ENCODE results near the gene INSYN2B.

DNA sequence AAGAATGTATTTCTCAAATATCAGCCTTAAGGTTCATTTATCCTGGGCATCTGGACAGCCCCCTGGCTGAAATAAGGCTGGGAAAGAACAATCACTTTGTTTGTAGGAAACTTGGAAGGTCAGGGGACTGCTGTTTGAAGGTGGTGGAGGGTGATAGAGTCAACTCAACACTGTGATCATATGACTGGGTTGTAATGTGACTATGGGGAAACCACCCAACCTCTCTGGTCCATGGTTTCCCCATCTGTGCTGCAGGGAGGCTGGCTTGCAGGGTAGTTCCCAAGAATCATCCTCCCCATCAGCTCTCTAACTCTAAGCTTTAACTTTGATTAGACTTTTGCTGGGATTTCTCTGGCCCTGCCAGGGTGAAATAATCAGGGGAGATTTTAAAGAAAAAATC is 10.0 kb downstream of the INSYN2B start:
- TF ChIP-seq, protein P1, sequence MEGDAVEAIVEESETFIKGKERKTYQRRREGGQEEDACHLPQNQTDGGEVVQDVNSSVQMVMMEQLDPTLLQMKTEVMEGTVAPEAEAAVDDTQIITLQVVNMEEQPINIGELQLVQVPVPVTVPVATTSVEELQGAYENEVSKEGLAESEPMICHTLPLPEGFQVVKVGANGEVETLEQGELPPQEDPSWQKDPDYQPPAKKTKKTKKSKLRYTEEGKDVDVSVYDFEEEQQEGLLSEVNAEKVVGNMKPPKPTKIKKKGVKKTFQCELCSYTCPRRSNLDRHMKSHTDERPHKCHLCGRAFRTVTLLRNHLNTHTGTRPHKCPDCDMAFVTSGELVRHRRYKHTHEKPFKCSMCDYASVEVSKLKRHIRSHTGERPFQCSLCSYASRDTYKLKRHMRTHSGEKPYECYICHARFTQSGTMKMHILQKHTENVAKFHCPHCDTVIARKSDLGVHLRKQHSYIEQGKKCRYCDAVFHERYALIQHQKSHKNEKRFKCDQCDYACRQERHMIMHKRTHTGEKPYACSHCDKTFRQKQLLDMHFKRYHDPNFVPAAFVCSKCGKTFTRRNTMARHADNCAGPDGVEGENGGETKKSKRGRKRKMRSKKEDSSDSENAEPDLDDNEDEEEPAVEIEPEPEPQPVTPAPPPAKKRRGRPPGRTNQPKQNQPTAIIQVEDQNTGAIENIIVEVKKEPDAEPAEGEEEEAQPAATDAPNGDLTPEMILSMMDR (IDR thresholded peaks at IDR 0.05): no peak
- no peak for TF ChIP-seq POLR2A (IDR thresholded peaks at IDR 0.05)
